BLaER1 treated with 17β-estradiol and CSF1 and Interleukin-3, amounts not matched to agents 10 nM and 100 nM (cell line): ENCODE data around the gene AGXT.

Experiments used
- H3K27ac ChIP-seq, 11 experiments: shearing (Covaris generic); formaldehyde crosslinking; 2 replicates each; pipeline ENCODE4 v1.8.1; 2022
- H3K27me3 ChIP-seq, 11 experiments: shearing (Covaris generic); formaldehyde crosslinking; 2 replicates each; pipeline ENCODE4 v1.8.1; 2022
- H3K36me3 ChIP-seq, 11 experiments: shearing (Covaris generic); formaldehyde crosslinking; 2 replicates each; pipeline ENCODE4 v1.8.1; 2022
- H3K4me1 ChIP-seq, 10 experiments: shearing (Covaris generic); formaldehyde crosslinking; 2 replicates each; pipeline ENCODE4 v1.8.1; 2022
- H3K4me2 ChIP-seq, 11 experiments: shearing (Covaris generic); formaldehyde crosslinking; 2 replicates each; pipeline ENCODE4 v1.8.1; 2022
- H3K4me3 ChIP-seq, 10 experiments: shearing (Covaris generic); formaldehyde crosslinking; 2 replicates each; pipeline ENCODE4 v1.8.1; 2022
- H3K9ac ChIP-seq, 11 experiments: shearing (Covaris generic); formaldehyde crosslinking; 2 replicates each; pipeline ENCODE4 v1.8.1; 2022
- H3K9me3 ChIP-seq, 11 experiments: shearing (Covaris generic); formaldehyde crosslinking; replicated peaks in 1 of 11; 2 replicates each; pipeline ENCODE4 v1.8.1; 2022
- H4K20me1 ChIP-seq, 11 experiments: shearing (Covaris generic); formaldehyde crosslinking; 2 replicates each; pipeline ENCODE4 v1.8.1; 2022
- Cebpa-rat ChIP-seq, 11 experiments: shearing (Covaris generic); IDR thresholded peaks; 2 replicates each; pipeline ENCODE4 v1.8.1; 2022

Gene AGXT

DNA sequence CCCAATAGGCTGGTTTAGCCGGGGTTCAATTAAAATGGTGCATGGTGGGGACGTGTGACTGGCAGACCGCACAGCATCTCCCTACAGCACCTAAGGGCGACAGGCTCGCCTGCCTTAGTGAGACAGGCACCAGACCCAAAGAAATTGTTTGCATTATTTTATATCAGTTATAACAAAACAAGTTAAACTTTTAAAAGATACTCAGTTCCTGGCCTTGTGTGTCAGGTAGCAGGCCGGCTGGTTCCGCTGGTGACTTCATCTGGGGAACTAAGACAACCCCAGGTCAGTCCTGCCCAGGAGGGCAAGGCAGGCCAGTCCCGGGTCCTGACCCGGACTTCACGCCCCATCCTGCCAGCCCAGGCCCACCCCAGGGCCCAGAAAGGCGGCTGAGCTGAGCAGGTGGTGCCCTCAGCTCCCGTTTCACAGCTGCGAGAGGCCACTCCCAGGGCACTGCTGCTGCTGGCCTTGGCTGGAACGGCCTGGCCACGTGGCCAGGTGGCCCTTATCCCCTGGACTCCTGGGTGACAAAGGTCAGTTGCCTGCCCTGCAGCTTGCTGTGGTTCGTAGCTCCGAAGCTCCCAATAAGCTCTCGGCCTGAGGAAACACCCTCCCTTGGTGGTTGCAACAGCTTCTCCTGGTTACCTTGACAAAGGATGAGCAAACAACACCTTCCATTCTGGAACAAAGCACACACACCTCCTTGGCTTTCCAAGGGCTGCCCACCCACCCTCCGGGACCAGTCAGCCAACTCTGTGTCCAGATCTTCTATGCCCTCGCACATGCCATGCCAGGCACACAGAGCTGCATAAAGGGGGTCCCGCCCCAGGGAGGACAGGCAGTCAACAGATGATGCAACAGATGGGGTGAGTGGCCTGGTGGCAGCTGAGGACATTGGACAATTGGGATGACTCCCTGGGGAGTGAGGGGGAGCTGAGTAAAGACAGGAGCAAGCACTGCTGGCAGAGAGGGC lies 11.3 kb upstream of the AGXT start:
- Histone ChIP-seq H3K9me3 (peaks cover 17 to 27% (median 23%) of the 10 kb centered on the region in 11 experiments), H3K4me2 (no peak overlapping the region), H3K27me3 (no peaks in the 10 kb centered on the region), H3K36me3 (peaks cover 0 to 5% (median 0%) of the 10 kb centered on the region in 11 experiments; a peak in 1 of 22 replicates), H3K27ac (no peak overlapping the region), H4K20me1 (no peaks in the 10 kb centered on the region), H3K9ac (no peak overlapping the region), H3K4me1 (no peaks in the 10 kb centered on the region), H3K4me3 (no peak overlapping the region)
- no peak for TF ChIP-seq Cebpa-rat (IDR thresholded peaks at IDR 0.05)

DNA sequence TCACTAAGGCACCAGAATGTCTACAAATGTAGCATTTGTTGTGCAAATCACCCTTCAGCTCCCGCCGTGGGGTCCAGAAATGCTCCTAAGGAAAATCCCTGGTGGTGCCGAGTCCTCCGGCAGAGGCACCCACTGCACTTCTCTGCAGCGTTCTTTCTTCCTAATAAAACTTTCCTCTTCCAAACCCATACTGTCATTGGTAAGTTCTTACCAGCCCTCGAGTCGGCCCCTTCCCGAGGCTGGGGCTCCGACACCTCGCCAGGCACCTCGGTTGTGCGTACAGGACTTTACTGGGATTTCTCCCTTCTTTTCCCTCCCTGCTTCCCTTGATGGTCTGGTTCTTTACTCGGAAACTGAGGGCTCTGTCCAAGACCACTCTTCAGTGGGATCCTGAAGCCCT lies 10.3 kb upstream of the AGXT start:
- Histone ChIP-seq H4K20me1 (no peaks in the 10 kb centered on the region), H3K4me2 (no peak overlapping the region), H3K4me1 (no peaks in the 10 kb centered on the region), H3K36me3 (peaks cover 0 to 5% (median 0%) of the 10 kb centered on the region in 11 experiments; a peak in 1 of 22 replicates), H3K27me3 (no peaks in the 10 kb centered on the region), H3K9me3 (peaks cover 17 to 27% (median 23%) of the 10 kb centered on the region in 11 experiments), H3K4me3 (no peak overlapping the region), H3K27ac (no peak overlapping the region), H3K9ac (no peak overlapping the region)
- TF ChIP-seq Cebpa-rat (IDR thresholded peaks at IDR 0.05): no peak

DNA sequence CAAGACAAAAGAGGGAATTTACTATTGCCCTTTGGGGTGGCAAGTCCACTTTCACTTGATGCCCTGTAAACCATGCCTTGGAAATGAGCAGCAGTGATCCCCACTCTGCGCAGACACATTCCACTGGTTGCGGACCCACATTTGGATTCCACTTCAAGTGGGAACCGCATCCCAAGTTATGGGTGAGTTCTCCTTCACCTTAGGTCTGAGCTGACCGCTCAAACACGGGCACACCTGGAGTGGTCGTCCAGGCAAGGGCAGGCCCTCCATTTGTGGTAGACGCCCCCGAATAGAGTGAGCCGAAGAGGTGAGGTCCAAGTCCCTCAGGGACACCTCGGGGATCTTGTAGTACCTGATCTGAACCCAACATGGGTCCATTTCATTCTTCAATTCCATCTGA lies 9.8 kb upstream of the AGXT start:
- H3K27ac ChIP-seq: no peak overlapping the region
- peaks cover 13 to 21% (median 19%) of the 10 kb centered on the region in 11 experiments for H3K9me3 ChIP-seq
- no peaks in the 10 kb centered on the region for H4K20me1 ChIP-seq
- TF ChIP-seq Cebpa-rat (IDR thresholded peaks at IDR 0.05): no peak
- H3K4me3 ChIP-seq: no peak overlapping the region
- H3K27me3 ChIP-seq: no peaks in the 10 kb centered on the region
- H3K36me3 ChIP-seq: peaks cover 0 to 5% (median 0%) of the 10 kb centered on the region in 11 experiments; a peak in 1 of 22 replicates
- H3K9ac ChIP-seq: no peak overlapping the region
- no peaks in the 10 kb centered on the region for H3K4me1 ChIP-seq
- H3K4me2 ChIP-seq: no peak overlapping the region

DNA sequence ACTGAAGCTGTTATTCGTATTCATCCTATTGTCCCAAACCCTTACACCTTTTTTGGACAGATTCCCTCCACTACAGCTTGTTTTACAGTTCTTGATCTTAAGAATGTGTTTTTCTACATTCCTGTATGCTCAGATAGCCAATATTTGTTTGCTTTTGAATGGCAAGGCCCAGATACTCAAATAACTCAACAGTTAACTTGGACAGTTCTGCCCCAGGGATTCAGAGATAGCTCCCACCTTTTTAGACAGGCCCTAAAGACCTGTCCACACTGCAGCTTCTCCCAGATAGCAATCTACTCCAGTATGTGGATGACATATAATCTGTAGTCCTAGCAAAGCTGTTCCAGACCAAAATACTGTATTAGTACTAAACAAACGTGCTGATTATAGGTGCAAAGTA lies 7.1 kb upstream of the AGXT start:
- Histone ChIP-seq H3K4me2 (no peak overlapping the region), H3K36me3 (no peaks in the 10 kb centered on the region), H3K9ac (no peak overlapping the region), H3K9me3 (no peaks in the 10 kb centered on the region), H3K4me1 (no peaks in the 10 kb centered on the region), H4K20me1 (no peaks in the 10 kb centered on the region), H3K4me3 (no peak overlapping the region), H3K27me3 (no peaks in the 10 kb centered on the region), H3K27ac (no peak overlapping the region)
- no peak for TF ChIP-seq Cebpa-rat (IDR thresholded peaks at IDR 0.05)

DNA sequence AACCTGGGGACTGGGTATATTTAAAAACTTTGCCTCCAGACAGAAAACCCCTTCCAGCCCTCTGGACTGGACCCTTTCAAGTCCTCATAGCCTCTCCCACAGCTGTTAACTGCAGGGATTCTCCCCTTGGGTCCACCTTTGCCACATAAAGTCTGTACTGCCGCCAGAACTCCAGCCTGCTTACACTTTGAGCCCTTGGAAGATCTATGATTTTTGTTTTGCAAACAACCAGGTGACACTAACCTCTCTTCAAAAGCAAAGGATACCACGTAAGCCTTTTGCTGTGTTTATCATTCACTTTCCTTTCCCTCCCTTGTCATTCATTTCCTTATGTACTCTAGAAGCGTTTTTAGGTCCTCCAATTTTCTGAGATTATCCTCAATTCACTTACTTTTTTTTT lies 4.1 kb upstream of the AGXT start:
- no peaks in the 10 kb centered on the region for H3K9me3 ChIP-seq
- H3K4me2 ChIP-seq: no peak overlapping the region
- H4K20me1 ChIP-seq: no peaks in the 10 kb centered on the region
- no peak overlapping the region for H3K27ac ChIP-seq
- no peaks in the 10 kb centered on the region for H3K36me3 ChIP-seq
- no peaks in the 10 kb centered on the region for H3K27me3 ChIP-seq
- H3K4me1 ChIP-seq: no peaks in the 10 kb centered on the region
- no peak overlapping the region for H3K4me3 ChIP-seq
- no peak for TF ChIP-seq Cebpa-rat (IDR thresholded peaks at IDR 0.05)
- no peak overlapping the region for H3K9ac ChIP-seq

DNA sequence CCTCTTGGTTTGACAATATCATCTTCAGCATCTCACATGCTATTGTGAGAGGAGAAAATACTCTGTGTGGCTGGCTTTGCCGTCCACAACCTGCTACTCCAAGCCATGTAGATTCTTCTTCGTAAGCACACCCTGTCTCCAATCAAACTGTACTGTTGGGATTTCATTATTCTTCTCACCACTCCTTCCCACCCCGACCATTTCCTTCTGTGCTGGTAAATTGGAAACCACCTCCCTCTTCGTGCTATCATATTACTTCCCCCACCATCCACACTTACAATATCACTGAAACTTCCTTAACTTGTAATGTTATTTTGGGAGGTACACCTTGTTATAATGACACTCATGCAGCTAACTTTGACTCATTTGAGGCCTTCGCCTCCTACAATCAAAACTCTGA lies 3.2 kb upstream of the AGXT start:
- Histone ChIP-seq H3K4me1 (no peaks in the 10 kb centered on the region), H3K27ac (no peak overlapping the region), H3K9ac (no peak overlapping the region), H3K4me3 (no peak overlapping the region), H4K20me1 (no peaks in the 10 kb centered on the region), H3K36me3 (no peaks in the 10 kb centered on the region), H3K9me3 (no peaks in the 10 kb centered on the region), H3K27me3 (no peaks in the 10 kb centered on the region), H3K4me2 (no peak overlapping the region)
- no peak for TF ChIP-seq Cebpa-rat (IDR thresholded peaks at IDR 0.05)

DNA sequence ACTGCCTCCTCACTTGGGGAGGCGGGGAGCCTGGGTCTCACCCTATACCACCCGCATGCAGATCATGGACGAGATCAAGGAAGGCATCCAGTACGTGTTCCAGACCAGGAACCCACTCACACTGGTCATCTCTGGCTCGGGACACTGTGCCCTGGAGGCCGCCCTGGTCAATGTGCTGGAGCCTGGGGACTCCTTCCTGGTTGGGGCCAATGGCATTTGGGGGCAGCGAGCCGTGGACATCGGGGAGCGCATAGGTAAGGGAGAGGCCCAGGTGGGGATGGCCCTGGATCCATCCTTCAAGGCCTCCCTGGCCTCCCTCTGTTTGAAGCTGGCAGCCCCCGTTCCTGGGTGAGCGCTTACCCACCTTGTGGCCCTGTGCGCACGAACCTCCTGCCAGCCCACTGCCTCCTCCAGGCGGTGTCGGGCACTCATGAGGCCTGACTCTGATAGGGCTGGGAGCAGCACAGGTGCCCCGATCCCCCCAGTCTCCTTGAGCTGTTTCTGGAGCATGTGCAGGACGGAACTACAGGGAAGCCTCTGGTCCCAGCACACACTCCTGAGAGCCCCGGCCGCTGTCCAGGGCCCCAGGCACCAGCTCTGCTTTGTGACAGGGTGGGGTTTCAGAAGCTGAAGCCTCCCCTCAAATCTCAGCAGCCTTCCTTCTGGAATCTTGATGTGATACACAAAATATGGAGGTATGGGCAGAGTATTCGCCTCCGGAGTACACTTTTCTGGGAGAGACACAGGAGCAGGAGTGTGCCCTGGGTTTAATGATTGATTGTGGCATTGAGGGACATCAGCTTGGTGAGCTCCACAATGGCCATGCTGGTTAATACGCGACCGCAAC lies 708 bp downstream of the AGXT start:
- Histone ChIP-seq H3K4me3 (no peak overlapping the region), H3K9ac (no peak overlapping the region), H3K9me3 (no peaks in the 10 kb centered on the region), H3K4me2 (no peak overlapping the region), H3K27ac (no peak overlapping the region), H3K36me3 (no peaks in the 10 kb centered on the region), H3K4me1 (peaks cover 0 to 9% (median 0%) of the 10 kb centered on the region in 10 experiments; a peak in 5 of 20 replicates), H4K20me1 (peaks cover 0 to 8% (median 0%) of the 10 kb centered on the region in 11 experiments; a peak in 2 of 22 replicates), H3K27me3 (no peaks in the 10 kb centered on the region)
- no peak for TF ChIP-seq Cebpa-rat (IDR thresholded peaks at IDR 0.05)

DNA sequence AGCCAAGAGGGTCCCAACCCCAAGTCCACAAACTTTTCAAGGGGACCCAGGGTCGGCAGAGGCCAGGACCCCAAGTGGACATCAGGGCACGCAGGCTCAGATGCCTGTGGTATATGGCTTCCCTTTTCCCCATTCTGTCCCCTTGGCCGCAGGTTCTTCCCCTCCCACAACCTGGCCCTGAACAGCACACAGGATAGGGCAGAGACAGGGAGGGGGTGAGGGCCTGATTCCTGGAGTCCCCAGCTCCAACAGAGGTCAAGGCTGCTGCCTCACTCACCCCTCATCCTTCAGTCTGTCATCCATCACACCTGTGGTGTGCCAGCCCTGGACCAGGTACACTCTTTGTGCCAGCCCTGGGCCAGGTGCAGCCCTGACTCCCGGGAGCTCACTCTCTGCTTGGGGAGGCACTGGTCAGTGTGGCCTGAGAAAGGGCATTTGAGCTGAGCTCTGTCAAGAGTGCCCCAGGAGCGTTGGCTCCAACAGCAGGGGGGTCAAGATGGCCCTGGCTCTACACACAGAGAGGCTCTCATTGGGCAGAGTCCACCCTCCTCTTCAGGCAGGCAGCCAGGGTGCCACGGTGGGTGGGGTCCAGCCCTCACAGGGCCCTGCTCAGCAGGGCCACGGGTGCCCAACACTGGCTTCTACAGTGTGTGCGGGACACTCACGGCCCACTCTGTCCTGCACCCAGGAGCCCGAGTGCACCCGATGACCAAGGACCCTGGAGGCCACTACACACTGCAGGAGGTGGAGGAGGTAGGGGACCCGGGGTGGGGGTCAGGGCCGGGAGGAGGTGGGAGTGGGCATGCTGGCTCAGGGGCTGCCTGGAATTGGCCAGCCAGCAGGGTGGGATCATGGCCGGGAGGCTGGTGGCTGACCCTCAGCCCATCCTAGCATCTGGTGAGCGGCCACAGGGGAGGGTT lies 1.6 kb downstream of the AGXT start:
- H3K4me3 ChIP-seq: no peak overlapping the region
- H3K27me3 ChIP-seq: no peaks in the 10 kb centered on the region
- H4K20me1 ChIP-seq: peaks cover 0 to 8% (median 0%) of the 10 kb centered on the region in 11 experiments; a peak in 2 of 22 replicates
- H3K9ac ChIP-seq: no peak overlapping the region
- H3K4me1 ChIP-seq: peaks cover 0 to 9% (median 0%) of the 10 kb centered on the region in 10 experiments; a peak in 5 of 20 replicates
- H3K27ac ChIP-seq: no peak overlapping the region
- no peak for TF ChIP-seq Cebpa-rat (IDR thresholded peaks at IDR 0.05)
- H3K9me3 ChIP-seq: no peaks in the 10 kb centered on the region
- no peak overlapping the region for H3K4me2 ChIP-seq
- no peaks in the 10 kb centered on the region for H3K36me3 ChIP-seq
